Measurements from ENCODE around the gene SMG7. TPM values are rescaled to one million over a fixed set of nuclear protein-coding genes. Genes with fewer than 3 reads are reported as not detected.

Gene SMG7
- total RNA-seq, 1 experiment from 2014 or later: 72.9 TPM

DNA sequence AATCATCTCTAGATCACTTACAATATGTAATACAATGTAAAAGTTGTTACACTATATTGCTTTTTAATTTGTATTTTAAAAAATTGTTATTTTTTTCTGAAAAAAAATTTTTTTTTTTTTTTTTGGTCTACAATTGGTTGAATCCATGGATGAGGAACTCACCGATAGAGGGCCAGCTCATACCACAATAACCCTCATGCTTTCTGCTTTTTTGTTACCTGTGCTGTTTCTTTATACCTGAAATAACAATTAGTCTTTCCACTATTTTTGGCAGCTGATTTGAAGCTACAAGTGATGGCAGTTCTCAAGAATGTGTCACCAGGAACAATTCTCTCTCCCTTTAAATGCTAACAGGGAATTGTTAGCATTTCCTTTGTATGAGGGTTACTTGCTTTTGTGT is 12.0 kb downstream of the SMG7 start:
- ChIA-PET POLR2A (ENCODE audit: unreplicated experiment) (no interaction called here), CTCF (no interaction called here)
- intact Hi-C loops (cut with micrococcal nuclease; ENCODE audit: unreplicated experiment): no loop called here
- Histone ChIP-seq H2AFZ (no peak overlapping the region), H3F3A (ENCODE audit: insufficient read depth, low read depth) (0 out of 2 replicates have a peak, but pooled peaks cover 8% of the 10 kb centered on the region), H3K27ac (no peak overlapping the region), H3K9me3 (ENCODE audit: insufficient read depth, low read depth) (no peaks in the 10 kb centered on the region), H4K20me1 (ENCODE audit: insufficient read depth) (peaks cover 25% of the 10 kb centered on the region; the same call in 1 of the 2 replicates), H3K79me2 (ENCODE audit: low read depth) (peaks cover 99% of the 10 kb centered on the region), H3K27me3 (ENCODE audit: insufficient read depth, low read depth) (no peaks in the 10 kb centered on the region), H3K4me1 (replicated peaks; ENCODE audit: insufficient read depth) (peaks cover 29% of the 10 kb centered on the region), H3K9me2 (ENCODE audit: insufficient read depth) (no peaks in the 10 kb centered on the region), H3K4me3 (no peak overlapping the region), H3K4me2 (no peak overlapping the region), H3K36me3 (ENCODE audit: low read depth) (peaks cover 20% of the 10 kb centered on the region; the same call in 1 of the 2 replicates)
- no TSS peak for BruUV-seq (replicated peaks)
- TF ChIP-seq CTCF (conservative IDR thresholded peaks at IDR 0.05) (no peak), EZH2 (IDR thresholded peaks at IDR 0.05; ENCODE audit: low read depth) (no peak)
- no peak for DNase-seq

- H3K9me3 ChIP-seq (ENCODE audit: insufficient read depth, low read depth): no peaks in the 10 kb centered on the region
- H3K79me2 ChIP-seq (ENCODE audit: low read depth): peaks cover 99% of the 10 kb centered on the region
- intact Hi-C loops (cut with micrococcal nuclease; ENCODE audit: unreplicated experiment): no loop called here
- no peaks in the 10 kb centered on the region for H3K27me3 ChIP-seq (ENCODE audit: insufficient read depth, low read depth)
- H3K4me3 ChIP-seq: no peak overlapping the region
- DNase-seq: no peak
- no peak overlapping the region for H2AFZ ChIP-seq
- peaks cover 25% of the 10 kb centered on the region for H3K36me3 ChIP-seq (ENCODE audit: low read depth)
- H3K4me2 ChIP-seq: no peak overlapping the region
- ChIA-PET POLR2A (ENCODE audit: unreplicated experiment) (no interaction called here), CTCF (no interaction called here)
- BruUV-seq (replicated peaks): no TSS peak
- no peaks in the 10 kb centered on the region for H3K9me2 ChIP-seq (ENCODE audit: insufficient read depth)
- H3F3A ChIP-seq (ENCODE audit: insufficient read depth, low read depth): 0 out of 2 replicates have a peak, but pooled peaks cover 8% of the 10 kb centered on the region
- peaks cover 23% of the 10 kb centered on the region for H3K4me1 ChIP-seq (replicated peaks; ENCODE audit: insufficient read depth)
- TF ChIP-seq EZH2 (IDR thresholded peaks at IDR 0.05; ENCODE audit: low read depth) (no peak), CTCF (conservative IDR thresholded peaks at IDR 0.05) (no peak)
- H3K27ac ChIP-seq: no peak overlapping the region
- peaks cover 30% of the 10 kb centered on the region; the same call in 1 of the 2 replicates for H4K20me1 ChIP-seq (ENCODE audit: insufficient read depth)
These were observed 12.6 kb downstream of the SMG7 start for GRCh38 chr1:183484851-183485250.

GRCh38 chr1:183487674-183488442 is 15.6 kb downstream of the SMG7 start:
- Histone ChIP-seq H4K20me1 (ENCODE audit: insufficient read depth) (peaks cover 31% of the 10 kb centered on the region; the same call in 1 of the 2 replicates), H3K4me2 (no peak overlapping the region), H2AFZ (no peak overlapping the region), H3K4me1 (replicated peaks; ENCODE audit: insufficient read depth) (peaks cover 23% of the 10 kb centered on the region), H3K79me2 (ENCODE audit: low read depth) (peaks cover 98% of the 10 kb centered on the region), H3K9me3 (ENCODE audit: insufficient read depth, low read depth) (no peaks in the 10 kb centered on the region), H3K27ac (no peak overlapping the region), H3F3A (ENCODE audit: insufficient read depth, low read depth) (peaks cover 18% of the 10 kb centered on the region), H3K4me3 (no peak overlapping the region), H3K36me3 (ENCODE audit: low read depth) (peaks cover 29% of the 10 kb centered on the region), H3K27me3 (ENCODE audit: insufficient read depth, low read depth) (no peaks in the 10 kb centered on the region), H3K9me2 (ENCODE audit: insufficient read depth) (no peaks in the 10 kb centered on the region)
- TF ChIP-seq CTCF (conservative IDR thresholded peaks at IDR 0.05) (no peak), EZH2 (IDR thresholded peaks at IDR 0.05; ENCODE audit: low read depth) (no peak)
- no TSS peak for BruUV-seq (replicated peaks)
- DNase-seq: no peak
- intact Hi-C loops (cut with micrococcal nuclease; ENCODE audit: unreplicated experiment): no loop called here
- POLR2A ChIA-PET (ENCODE audit: unreplicated experiment): no interaction called here
- CTCF ChIA-PET: no interaction called here

Measured in PC-9 (cell line).